Measurements from ENCODE around the gene CLEC1A. TPM values are rescaled to one million over a fixed set of nuclear protein-coding genes. Genes with fewer than 3 reads are reported as not detected.

Gene CLEC1A
- total RNA-seq, 1 experiment from 2014 or later, result not detected

- Mint-ChIP-seq H3K27me3 (ENCODE audit: unreplicated experiment) (peaks cover 29% of the 10 kb centered on the region), H3K9me3 (ENCODE audit: low read depth, unreplicated experiment) (no peaks in the 10 kb centered on the region), H3K4me1 (ENCODE audit: low read depth, unreplicated experiment) (no peaks in the 10 kb centered on the region), H3K36me3 (ENCODE audit: insufficient read depth, unreplicated experiment) (no peaks in the 10 kb centered on the region), H3K4me3 (ENCODE audit: low read depth, unreplicated experiment) (no peak overlapping the region), H3K27ac (ENCODE audit: unreplicated experiment) (no peak overlapping the region)
- no TSS peak for BruUV-seq (replicated peaks)
- CTCF ChIA-PET, result no interaction called here
- TF ChIP-seq CTCF (IDR thresholded peaks at IDR 0.05; ENCODE audit: unreplicated experiment), result no peak
- no peak for DNase-seq
- intact Hi-C loops (cut with micrococcal nuclease; ENCODE audit: unreplicated experiment), result no loop called here
Observed at GRCh38 chr12:10042167-10042566, 56.6 kb downstream of the CLEC1A start.

- H3K27ac Mint-ChIP-seq (ENCODE audit: unreplicated experiment), result no peak overlapping the region
- H3K27me3 Mint-ChIP-seq (ENCODE audit: unreplicated experiment), result no peaks in the 10 kb centered on the region
- H3K4me3 Mint-ChIP-seq (ENCODE audit: low read depth, unreplicated experiment), result no peak overlapping the region
- no peaks in the 10 kb centered on the region for H3K4me1 Mint-ChIP-seq (ENCODE audit: low read depth, unreplicated experiment)
- H3K36me3 Mint-ChIP-seq (ENCODE audit: insufficient read depth, unreplicated experiment), result no peaks in the 10 kb centered on the region
- CTCF ChIA-PET, result interaction anchor here (1.0 to 1.2 kb wide), 2 partner anchors 24 to 106 kb away, joined by 4 read pairs; no protein-coding TSS in a partner anchor
- no peak for TF ChIP-seq CTCF (IDR thresholded peaks at IDR 0.05; ENCODE audit: unreplicated experiment)
- no peaks in the 10 kb centered on the region for H3K9me3 Mint-ChIP-seq (ENCODE audit: low read depth, unreplicated experiment)
- no TSS peak for BruUV-seq (replicated peaks)
- no peak for DNase-seq
- intact Hi-C loops (cut with micrococcal nuclease; ENCODE audit: unreplicated experiment), result loop anchor here (1.0 kb wide), 1 partner anchor 106 kb away; no protein-coding TSS in a partner anchor
Observed at GRCh38 chr12:10033783-10034545, 64.8 kb downstream of the CLEC1A start.

GRCh38 chr12:10031771-10032175 lies 67.0 kb downstream of the CLEC1A start:
- DNase-seq, result no peak
- Mint-ChIP-seq H3K4me1 (ENCODE audit: low read depth, unreplicated experiment) (peaks cover 9% of the 10 kb centered on the region), H3K36me3 (ENCODE audit: insufficient read depth, unreplicated experiment) (no peaks in the 10 kb centered on the region), H3K27me3 (ENCODE audit: unreplicated experiment) (no peaks in the 10 kb centered on the region), H3K9me3 (ENCODE audit: low read depth, unreplicated experiment) (no peaks in the 10 kb centered on the region), H3K27ac (ENCODE audit: unreplicated experiment) (no peak overlapping the region), H3K4me3 (ENCODE audit: low read depth, unreplicated experiment) (no peak overlapping the region)
- CTCF ChIA-PET, result interaction anchor here (0.7 kb wide), 1 partner anchor 18 kb away, joined by 5 read pairs; no protein-coding TSS in a partner anchor
- intact Hi-C loops (cut with micrococcal nuclease; ENCODE audit: unreplicated experiment), result no loop called here
- no peak for TF ChIP-seq CTCF (IDR thresholded peaks at IDR 0.05; ENCODE audit: unreplicated experiment)
- no TSS peak for BruUV-seq (replicated peaks)

GRCh38 chr12:10031321-10031720 lies 67.5 kb downstream of the CLEC1A start:
- CTCF ChIA-PET, result no interaction called here
- H3K4me3 Mint-ChIP-seq (ENCODE audit: low read depth, unreplicated experiment), result no peak overlapping the region
- H3K4me1 Mint-ChIP-seq (ENCODE audit: low read depth, unreplicated experiment), result peaks cover 9% of the 10 kb centered on the region
- intact Hi-C loops (cut with micrococcal nuclease; ENCODE audit: unreplicated experiment), result no loop called here
- no peak for TF ChIP-seq CTCF (IDR thresholded peaks at IDR 0.05; ENCODE audit: unreplicated experiment)
- H3K27me3 Mint-ChIP-seq (ENCODE audit: unreplicated experiment), result no peaks in the 10 kb centered on the region
- no peak for DNase-seq
- no peaks in the 10 kb centered on the region for H3K36me3 Mint-ChIP-seq (ENCODE audit: insufficient read depth, unreplicated experiment)
- H3K9me3 Mint-ChIP-seq (ENCODE audit: low read depth, unreplicated experiment), result no peaks in the 10 kb centered on the region
- BruUV-seq (replicated peaks), result no TSS peak
- H3K27ac Mint-ChIP-seq (ENCODE audit: unreplicated experiment), result no peak overlapping the region

Measured in Calu3 (cell line).